Measurements from ENCODE around the gene HDDC2. TPM values are rescaled to one million over a fixed set of nuclear protein-coding genes. Genes with fewer than 3 reads are reported as not detected.

The HDDC2 gene
- 88.8 and 89.7 TPM in 2 replicates for total RNA-seq (2014; rRNA removed; shearing (Covaris generic))

- DNase-seq (ENCODE audit: low read depth), result peak; percentile 78
Measured at GRCh38 chr6:125301435-125302391, at the start of gene HDDC2. Gene HDDC2 (minus strand): TSS chr6:125301967. CDS start chr6:125301932, 35 bp downstream.

GRCh38 chr6:125346926-125347563, 45.3 kb upstream of the HDDC2 start:
- DNase-seq (ENCODE audit: low read depth), result no peak

- DNase-seq (ENCODE audit: low read depth), result no peak
Measured at GRCh38 chr6:125346201-125346925, 44.6 kb upstream of the HDDC2 start.

GRCh38 chr6:125341460-125341859, 39.7 kb upstream of the HDDC2 start:
- DNase-seq (ENCODE audit: low read depth), result no peak

GRCh38 chr6:125340991-125341390, 39.2 kb upstream of the HDDC2 start:
- no peak for DNase-seq (ENCODE audit: low read depth)

GRCh38 chr6:125340175-125340835, 38.5 kb upstream of the HDDC2 start:
- no peak for DNase-seq (ENCODE audit: low read depth)

GRCh38 chr6:125339653-125340052, 37.9 kb upstream of the HDDC2 start:
- no peak for DNase-seq (ENCODE audit: low read depth)

GRCh38 chr6:125338381-125338780, 36.6 kb upstream of the HDDC2 start:
- DNase-seq (ENCODE audit: low read depth), result no peak

GRCh38 chr6:125337706-125338105, 35.9 kb upstream of the HDDC2 start:
- DNase-seq (ENCODE audit: low read depth), result no peak

- no peak for DNase-seq (ENCODE audit: low read depth)
Measured at GRCh38 chr6:125332664-125333063, 30.9 kb upstream of the HDDC2 start.

GRCh38 chr6:125325586-125325985, 23.8 kb upstream of the HDDC2 start:
- no peak for DNase-seq (ENCODE audit: low read depth)

- no peak for DNase-seq (ENCODE audit: low read depth)
Measured at GRCh38 chr6:125323376-125323775, 21.6 kb upstream of the HDDC2 start.

GRCh38 chr6:125316621-125317020, 14.9 kb upstream of the HDDC2 start:
- no peak for DNase-seq (ENCODE audit: low read depth)

- DNase-seq (ENCODE audit: low read depth), result no peak
Measured at GRCh38 chr6:125315548-125315947, 13.8 kb upstream of the HDDC2 start.

- DNase-seq (ENCODE audit: low read depth), result peak; percentile 71
Measured at GRCh38 chr6:125314009-125314581, 12.3 kb upstream of the HDDC2 start.

- DNase-seq (ENCODE audit: low read depth), result no peak
Measured at GRCh38 chr6:125312950-125313349, 11.2 kb upstream of the HDDC2 start.

- DNase-seq (ENCODE audit: low read depth), result no peak
Measured at GRCh38 chr6:125312478-125312877, 10.7 kb upstream of the HDDC2 start.

GRCh38 chr6:125310994-125311649, 9.4 kb upstream of the HDDC2 start:
- DNase-seq (ENCODE audit: low read depth), result peak; percentile 43

GRCh38 chr6:125307964-125308615, 6.3 kb upstream of the HDDC2 start:
- DNase-seq (ENCODE audit: low read depth), result no peak

GRCh38 chr6:125307150-125307838, 5.5 kb upstream of the HDDC2 start:
- no peak for DNase-seq (ENCODE audit: low read depth)
